Activated CD4-positive, alpha-beta T cell treated with anti-CD3 and anti-CD28 coated beads, Interleukin-2, amount 50 U/mL, for 1 hour (primary cell): ENCODE measurements around the gene ZNF318.
"Not testable (repeated sequence)": the region's sequence is repeated elsewhere in the genome, so short reads cannot be mapped to it uniquely, and the experiment has no call there.

Experiments used
- DNase-seq: peaks from one replicate; pipeline ENCODE4 v3.0.0-alpha.2; 2020

The ZNF318 gene, protein sequence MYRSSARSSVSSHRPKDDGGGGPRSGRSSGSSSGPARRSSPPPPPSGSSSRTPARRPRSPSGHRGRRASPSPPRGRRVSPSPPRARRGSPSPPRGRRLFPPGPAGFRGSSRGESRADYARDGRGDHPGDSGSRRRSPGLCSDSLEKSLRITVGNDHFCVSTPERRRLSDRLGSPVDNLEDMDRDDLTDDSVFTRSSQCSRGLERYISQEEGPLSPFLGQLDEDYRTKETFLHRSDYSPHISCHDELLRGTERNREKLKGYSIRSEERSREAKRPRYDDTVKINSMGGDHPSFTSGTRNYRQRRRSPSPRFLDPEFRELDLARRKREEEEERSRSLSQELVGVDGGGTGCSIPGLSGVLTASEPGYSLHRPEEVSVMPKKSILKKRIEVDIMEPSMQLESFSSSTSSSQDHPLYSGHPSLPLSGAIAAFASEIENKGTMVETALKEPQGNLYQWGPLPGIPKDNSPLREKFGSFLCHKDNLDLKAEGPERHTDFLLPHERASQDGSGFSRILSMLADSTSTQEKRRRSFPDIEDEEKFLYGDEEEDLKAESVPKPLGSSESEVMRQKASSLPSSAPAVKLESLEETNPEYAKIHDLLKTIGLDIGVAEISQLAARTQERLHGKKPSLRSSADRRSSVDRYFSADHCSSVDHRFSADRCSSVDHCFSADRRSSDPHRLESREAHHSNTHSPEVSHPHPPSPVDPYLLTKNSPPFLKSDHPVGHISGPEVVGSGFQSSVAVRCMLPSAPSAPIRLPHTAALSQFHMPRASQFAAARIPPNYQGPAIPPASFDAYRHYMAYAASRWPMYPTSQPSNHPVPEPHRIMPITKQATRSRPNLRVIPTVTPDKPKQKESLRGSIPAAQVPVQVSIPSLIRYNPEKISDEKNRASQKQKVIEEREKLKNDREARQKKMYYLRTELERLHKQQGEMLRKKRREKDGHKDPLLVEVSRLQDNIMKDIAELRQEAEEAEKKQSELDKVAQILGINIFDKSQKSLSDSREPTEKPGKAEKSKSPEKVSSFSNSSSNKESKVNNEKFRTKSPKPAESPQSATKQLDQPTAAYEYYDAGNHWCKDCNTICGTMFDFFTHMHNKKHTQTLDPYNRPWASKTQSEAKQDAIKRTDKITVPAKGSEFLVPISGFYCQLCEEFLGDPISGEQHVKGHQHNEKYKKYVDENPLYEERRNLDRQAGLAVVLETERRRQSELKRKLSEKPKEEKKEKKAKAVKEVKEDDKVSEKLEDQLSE (N-terminal part only)

DNA sequence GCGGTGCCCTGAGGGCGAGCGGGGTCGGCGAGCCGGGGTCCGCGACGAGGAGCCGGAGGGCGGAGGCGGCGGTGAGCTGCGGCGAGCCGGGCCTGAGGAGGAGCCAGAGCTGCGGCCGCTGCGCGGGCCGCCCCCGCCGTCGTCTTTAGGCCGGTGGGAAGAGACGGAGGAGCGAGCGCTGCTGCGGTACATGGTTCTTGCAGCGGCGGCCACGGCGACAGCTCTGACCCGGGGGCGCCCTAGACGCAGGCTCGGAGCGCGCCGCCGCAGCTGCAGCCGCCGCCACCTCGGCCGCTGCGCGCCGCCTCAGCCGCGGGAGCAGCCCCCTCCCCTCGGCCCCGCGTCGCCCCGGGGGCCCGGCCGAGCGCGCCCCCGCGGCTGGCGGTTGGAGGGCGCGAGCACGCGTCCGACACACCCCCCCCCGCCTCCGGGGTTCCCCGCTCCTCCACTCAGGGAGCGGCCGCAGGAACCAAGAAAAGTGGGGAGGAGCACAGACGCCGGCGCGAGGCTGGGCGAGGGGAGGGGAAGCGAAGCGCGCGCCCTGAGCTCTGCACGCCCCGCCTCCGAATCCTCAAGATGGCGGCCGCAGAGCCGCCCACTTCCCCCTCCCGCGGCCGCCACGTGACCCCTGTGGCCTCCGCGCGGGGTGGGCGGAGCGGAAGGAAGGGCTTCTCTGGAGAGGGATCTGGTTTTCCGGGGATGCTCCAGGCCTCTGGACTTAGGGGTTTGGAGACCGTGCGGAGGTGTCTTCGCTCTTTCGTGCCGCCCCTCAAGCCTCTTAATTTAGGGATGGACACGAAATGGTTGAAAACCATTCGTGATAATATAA is at the start of gene ZNF318:
TSS of gene ZNF318 (minus strand) at position 474 of the 829 bp plus-strand sequence. CDS start at position 192, 282 bp downstream.
- DNase-seq, result peak; percentile 93

DNA sequence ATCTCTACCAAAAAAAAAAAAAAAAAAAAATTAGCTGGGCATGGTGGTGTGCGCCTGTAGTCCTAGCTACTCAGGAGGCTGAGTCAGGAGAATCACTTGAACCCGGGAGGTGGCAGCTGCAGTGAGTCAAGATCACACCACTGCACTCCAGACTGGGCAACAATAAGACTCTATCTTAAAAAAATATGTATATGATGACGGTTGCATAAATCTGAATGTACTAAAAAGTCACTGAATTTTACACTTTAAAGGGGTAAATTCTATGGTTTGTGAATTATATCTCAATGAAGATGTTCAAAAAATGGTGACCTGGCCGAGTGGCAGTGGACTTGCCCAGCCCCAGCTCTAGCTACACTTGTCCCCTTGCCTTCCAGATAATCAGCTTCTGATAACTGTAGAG is 47.5 kb upstream of the ZNF318 start:
- DNase-seq, result no peak

DNA sequence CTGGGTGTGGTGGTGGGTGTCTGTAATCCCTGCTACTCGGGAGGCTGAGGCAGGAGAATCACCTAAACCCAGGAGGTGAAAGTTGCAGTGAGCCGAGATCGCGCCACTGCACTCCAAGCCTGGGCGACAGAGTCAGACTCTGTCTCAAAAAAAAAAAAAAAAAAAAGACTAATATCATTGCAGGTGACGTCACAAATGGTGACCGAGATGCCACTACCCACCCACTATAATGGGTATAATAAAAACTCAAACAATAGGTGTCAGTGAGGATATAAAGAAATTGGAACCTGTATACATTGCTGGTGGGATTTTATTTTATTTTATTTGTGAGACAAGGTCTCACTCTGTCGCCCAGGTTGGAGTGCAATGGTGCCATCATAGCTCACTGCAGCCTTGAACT is 45.8 kb upstream of the ZNF318 start:
- DNase-seq, result not testable (repeated sequence)

DNA sequence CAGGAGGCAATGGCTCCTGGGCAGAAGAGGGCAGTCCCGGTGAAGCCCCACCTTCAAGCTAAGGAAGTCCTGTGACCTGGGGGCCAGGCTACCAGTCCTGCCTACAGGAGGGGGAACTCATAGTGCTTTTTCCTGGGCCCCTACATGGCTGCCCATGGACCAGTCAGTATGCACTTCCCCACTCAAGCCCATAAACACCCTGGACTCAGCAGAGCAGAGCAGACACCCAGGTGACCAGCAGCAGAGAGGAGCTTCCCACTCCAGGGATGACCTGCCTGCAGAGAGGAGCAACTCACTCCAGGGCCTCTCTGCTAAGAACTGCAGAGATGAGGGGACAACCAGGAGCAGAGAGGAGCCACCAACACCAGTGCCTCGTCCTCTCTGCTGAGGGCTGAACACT is 43.6 kb upstream of the ZNF318 start:
- DNase-seq, result no peak

DNA sequence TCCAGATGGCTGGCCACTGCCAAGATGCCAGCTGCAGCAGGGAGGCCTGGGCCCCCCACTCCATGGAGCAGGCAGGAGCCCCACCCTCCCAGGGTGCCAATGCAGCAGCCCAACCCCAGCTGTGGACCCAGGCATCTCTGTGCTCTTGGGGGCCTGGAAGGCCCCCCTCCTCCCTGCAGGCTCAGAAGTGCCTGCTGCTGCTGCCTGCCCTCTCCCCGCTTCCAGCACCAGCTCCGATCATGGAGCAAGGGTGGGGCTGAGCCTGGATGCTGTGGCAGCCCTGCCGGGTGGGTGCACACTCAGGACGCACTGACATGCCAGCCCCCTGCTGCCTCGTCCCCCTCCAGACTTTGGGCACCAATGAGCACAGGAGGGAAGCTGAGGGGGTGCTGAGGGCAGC is 43.1 kb upstream of the ZNF318 start:
- no peak for DNase-seq

DNA sequence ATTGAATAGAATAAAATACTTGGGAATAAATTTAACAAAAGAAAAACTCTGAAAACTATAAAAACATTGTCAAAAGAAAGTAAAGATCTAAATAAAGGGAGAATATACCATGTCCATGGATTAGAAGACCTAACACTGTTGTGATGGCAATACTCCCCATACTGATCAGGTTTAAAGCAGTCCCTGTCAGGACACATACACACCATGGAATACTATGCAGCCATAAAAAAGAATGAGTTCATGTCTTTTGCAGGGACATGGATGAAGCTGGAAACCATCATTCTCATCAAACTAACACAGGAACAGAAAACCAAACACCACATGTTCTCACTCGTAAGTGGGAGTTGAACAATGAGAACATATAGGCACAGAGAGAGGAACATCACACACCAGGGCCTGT is 41.3 kb upstream of the ZNF318 start:
- DNase-seq, result not testable (repeated sequence)

DNA sequence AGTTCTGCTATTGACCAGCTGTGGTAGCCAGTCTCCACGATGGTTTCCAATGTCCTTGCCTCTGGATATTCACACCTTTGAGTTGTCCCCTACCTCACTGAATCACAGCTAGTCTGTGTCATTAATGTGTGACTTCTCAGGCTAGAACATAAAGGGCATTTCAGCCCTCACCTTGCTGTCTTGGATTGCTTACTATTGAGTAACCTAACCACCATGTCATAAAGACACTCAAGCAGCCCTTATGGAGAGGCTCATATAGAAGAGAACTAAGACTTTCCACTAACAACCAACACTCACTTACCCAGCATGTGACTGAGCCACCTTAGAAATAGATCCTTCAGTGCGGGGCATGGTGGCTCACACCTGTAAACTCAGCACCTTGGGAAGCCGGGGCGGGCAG is 38.8 kb upstream of the ZNF318 start:
- no peak for DNase-seq

DNA sequence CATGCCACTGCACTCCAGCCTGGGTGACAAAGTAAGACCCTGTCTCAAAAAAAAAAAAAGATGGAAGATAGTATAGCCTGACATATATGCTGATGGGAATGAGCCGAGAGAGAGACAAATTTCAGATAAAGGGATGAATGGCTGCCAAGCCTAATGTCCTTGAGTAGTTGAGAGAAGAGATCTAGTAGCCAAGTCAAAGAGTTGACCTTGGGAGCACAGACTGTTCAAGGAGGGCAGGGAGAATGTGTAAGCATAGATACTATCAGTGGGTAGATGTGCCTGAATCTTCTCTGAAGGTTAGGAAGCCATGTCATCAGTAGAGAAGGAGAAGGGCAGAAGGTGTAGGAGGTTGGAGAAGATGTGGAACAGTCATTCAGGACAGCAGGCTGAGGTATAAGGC is 37.8 kb upstream of the ZNF318 start:
- DNase-seq, result no peak

DNA sequence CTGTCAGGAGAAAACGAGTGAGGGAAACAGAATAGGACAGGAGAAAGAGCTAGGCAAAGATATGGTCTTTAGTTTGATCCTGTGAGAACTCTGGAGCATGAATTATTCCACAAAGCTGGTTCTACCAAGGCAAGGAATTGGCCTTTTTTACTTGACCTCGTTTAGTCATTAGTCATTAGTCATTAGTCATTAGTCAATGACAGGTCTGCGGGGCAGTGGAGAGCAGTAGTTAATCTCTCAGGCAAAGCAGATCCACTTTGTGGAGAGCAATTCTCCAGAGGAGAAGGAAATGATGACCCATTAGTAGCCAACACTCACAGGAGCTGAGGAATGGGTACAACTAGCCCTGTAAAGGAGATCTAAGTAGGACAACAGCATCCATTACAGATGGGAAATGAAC is 35.9 kb upstream of the ZNF318 start:
- DNase-seq, result no peak

DNA sequence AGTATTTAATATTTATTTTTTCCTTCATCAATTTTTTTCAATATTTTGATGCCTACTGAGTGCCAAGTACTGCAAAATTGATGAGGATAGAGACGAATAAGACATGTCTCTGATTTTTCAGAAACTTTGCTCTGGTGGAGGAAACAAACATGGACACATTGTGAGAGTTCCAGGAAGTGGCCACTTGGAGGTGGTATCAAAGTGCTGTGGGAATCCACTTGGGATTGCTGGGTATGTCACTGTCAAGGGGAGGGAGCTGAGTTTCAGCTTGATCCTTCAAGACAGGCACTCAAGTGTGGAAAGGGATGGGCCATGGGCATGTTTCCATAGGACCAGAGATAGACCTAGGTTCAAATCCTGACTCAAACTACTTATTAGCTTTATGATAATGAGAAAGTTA is 33.4 kb upstream of the ZNF318 start:
- DNase-seq, result no peak

DNA sequence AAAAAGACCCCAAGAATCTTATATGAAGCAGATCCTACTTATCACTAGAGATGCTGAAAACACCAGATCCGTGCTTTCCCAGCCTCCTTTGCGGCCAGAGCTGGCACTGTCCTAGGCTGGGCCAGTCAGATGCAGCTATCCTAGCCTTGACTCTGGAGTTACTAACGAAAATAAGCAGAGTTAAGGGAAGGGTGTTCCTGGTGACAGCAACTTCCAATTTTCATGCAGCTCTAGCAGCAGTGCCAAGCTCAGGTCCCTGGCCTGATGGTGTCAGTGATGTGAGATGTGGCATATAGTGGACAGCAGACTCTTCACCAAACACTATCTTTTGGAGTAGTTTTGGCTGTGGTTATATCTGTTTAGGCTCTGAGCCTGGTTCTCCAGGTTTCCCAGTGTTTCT is 32.3 kb upstream of the ZNF318 start:
- DNase-seq, result no peak

DNA sequence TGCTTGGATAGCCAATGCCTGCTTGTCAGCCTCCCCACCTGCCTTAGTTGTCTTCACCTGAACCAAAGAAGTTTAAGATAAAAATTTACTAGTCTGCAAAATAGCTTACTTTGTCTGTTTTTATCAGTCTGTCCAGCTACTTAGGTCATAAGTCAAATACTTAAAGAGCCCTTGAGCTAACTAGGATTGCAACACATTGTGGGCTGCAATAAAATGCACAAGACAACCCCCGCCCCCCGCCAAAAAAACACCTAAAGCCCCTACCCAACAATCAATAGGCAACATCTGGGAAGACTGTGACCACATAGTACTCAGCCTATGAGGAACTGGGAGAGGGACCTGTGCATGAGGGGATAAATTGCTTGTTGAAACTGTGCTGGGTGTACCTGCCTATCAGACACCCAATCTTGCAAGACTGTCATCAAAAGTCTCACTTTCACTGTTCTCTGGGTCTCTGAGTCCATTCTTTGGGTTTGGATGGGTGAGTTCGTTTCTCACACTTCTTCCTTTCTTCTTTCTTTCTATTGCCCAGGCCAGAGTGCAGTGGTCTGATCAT is 30.6 kb upstream of the ZNF318 start:
- DNase-seq, result no peak

DNA sequence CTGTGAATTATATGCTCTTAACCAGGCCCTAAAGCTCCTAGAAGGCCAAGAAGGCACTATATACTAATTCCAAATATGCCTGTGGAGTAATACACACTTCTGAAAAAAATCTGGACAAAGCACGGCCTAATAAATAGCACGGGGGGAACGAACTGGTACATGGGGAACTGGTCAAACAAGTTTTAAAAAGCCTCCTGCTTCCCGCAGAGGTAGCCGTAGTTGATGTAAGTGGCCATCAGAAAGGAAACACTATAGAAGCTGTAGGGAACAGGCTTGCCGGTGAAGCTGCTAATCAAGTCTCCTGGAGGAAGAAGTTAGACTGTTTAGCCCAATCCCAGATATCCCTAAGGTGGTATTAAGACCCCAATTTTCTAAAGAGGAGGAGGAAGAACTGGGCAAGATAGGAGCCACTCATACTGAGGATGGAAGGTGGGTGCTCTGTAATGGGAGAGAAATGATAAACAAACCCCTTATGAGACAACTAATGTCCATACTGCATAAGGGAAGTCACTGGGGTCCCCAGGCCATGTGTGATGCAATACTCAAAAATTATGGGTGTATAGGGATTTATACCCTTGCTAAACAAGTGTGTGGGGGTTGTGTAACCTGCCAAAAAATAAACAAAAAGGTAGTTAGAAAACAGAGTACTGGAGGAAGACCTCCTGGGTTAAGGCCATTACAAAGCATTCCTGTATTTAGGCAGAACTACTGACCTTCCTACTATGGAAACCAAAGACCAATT is 27.1 kb upstream of the ZNF318 start:
- no peak for DNase-seq

DNA sequence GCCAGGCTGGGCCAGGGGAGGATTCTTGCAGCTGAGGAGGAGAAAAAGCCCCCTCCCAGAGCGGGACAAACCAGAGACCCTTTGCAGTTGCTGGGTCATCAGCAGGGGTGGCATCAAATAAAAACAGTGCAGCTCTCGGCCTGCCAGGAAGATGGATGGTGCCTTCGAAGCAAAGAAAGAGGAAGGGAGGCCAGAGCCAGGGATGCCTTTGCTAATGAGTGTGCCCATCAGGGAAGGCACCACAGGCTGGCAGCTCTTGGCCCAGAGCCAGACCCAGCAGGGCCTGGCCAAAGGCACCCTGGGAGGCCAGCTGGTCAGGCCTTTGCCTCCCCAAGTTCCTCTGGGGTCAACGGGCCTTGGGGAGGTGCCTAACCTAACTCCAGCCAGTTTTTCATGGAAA is 26.3 kb upstream of the ZNF318 start:
- DNase-seq, result no peak

DNA sequence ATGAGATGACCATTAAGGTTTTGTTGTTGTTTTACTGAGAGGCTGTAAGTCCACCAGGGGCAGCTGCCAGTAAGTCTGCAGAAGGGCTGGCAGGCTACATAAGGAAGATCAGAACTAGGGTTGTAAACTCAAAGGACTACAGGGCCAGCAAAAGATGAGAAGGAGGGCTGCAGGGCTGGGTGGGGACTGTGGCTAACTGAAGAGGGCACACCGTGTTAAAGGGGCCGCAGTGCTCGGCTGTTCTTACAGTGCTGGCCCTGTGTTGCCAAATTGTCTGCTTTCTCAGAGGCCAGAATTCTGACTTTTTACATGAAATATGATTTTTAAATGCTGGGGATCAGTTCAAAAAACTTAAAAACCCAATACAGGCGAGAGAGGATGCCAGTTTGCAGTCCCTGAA is 25.5 kb upstream of the ZNF318 start:
- DNase-seq, result no peak

DNA sequence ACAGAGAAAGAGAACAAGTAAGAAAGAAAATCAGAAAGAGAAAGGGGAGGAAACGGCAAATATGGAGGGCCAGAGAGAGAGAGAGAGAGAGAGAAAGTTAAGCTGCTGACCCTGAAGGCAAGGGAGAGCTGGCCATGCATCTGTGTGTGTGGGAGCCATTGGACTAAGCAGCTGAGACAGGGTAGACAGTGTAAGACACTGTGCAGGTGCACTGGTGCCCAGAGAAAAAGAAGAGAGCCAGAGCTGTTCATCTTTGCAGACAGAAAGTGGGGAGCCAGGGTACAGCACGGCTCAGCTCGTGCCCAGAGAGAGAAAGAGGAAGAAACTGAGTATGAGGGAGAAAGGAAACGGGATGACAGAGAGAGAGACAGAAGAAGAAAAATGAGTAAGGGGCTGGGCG is 24.2 kb upstream of the ZNF318 start:
- DNase-seq, result no peak

DNA sequence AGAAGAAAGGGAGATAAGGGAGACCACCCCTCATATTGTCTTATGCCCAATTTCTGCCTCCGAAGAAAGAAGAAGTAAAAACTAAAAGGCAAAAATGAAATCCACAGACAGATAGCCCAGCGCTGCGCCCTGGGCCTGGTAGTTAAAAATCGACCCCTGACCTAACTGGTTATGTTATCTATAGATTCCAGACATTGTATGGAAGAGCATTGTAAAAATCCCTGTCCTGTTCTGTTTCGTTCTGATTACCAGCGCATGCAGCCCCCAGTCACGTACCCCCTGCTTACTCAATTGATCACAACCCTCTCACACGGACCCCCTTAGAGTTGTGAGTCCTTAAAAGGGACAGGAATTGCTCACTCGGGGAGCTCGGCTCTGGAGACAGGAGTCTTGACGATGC is 23.7 kb upstream of the ZNF318 start:
- DNase-seq, result not testable (repeated sequence)

DNA sequence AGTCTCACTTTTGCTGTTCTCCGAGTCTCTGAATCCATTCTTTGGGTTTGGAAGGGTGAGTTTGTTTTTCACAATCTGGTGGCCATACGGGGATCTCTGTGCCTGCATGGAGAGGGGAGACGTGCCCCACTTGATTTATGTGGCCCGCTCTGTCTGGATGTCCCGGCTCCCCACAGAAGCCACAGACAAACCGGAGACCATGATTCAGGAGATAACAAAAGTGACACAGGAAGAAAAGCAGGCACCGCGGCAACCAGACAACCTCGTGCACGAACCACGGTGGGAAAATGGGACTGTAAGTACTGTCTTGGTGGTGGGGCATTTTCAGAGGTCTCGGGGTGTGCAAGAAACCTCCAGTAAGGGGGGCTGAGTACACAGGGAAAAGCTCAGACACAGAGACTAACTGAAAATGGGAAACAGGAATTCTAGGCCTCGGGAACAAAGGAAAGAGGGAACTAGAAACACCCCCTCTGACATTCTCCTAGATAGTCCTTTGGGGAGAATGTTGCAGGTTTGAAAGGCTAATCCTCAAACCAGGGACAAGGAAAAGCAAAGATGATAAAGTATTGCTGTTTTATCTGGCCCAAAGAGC is 22.1 kb upstream of the ZNF318 start:
- DNase-seq, result peak; percentile 35

DNA sequence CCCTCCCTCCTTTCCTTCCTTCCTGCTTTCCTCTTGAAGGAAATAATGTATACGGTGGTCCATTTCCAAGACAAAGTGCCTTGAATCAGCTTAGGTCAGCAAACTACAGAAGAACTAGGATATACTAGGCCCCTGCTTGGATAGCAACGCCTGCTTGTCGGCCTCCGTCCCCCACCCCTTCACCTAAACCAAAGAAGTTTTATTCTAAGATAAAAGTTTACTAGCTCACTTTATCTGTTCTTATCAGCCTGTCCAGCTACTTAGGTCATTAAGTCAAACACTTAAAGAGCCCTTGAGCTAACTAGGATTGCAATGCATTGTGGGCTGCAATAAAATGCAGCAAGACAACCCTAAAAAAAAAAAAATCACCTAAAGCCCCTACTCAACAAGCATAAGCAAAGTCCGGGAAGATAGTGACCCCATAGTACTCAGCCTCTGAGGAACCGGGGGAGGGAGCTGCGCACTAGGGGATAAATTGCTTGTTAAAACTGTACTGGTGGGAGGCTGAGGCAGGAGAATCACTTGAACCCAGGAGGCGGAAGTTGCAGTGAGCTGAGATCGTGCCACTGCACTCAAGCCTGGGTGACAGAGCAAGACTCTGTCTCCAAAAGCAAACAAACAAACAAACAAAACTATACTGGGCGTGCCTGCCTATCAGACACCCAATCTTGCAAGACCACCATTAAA is 21.4 kb upstream of the ZNF318 start:
- DNase-seq, result not testable (repeated sequence)

DNA sequence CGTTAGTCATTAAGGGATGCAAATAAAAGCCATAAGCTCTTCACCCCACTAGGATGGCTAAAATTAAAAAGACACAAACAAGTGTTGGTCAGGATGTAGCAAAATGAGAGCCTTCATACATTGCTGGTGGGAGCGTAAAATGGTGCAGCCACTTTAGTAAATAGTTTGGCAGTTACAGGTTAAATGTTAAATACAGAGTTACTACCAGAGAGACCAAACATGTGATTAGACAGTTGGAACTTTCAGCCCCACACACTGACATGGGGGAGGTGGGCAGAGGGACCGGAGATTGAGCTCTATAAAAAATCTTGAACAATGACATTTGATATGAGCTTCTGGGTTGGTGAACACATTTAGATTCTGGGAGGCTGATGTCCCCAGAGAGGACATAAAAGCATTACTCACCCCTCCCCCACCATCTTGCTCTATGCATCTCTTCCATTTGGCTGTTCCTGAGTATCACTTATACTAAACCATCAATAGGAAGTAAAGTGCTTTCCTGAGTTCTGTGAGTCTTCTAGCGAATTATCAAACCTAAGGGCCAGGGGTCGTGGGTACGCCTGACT is 20.4 kb upstream of the ZNF318 start:
- no peak for DNase-seq
